Endometrium (tissue), 2 donors: ENCODE measurements around the gene TEX36.
A peak's percentile ranks its signal among the peaks of the same experiment; 100 is the strongest.
"Not testable (repeated sequence)": the region's sequence is repeated elsewhere in the genome, so short reads cannot be mapped to it uniquely, and the experiment has no call there.

Experiments
- FAIRE-seq: peaks from 2 replicates; lab custom pipeline; 2012; peaks lifted over from hg19 to GRCh38; lab: Jason Lieb, UNC
- donor health status: control.
- donor health status: control.

TEX36 gene, protein sequence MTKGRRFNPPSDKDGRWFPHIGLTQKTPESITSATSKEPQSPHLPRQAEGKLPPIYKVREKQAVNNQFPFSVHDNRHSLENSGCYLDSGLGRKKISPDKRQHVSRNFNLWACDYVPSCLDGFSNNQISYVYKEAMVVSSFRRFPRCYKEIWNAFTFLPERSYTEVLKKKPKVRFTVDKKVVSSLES

DNA sequence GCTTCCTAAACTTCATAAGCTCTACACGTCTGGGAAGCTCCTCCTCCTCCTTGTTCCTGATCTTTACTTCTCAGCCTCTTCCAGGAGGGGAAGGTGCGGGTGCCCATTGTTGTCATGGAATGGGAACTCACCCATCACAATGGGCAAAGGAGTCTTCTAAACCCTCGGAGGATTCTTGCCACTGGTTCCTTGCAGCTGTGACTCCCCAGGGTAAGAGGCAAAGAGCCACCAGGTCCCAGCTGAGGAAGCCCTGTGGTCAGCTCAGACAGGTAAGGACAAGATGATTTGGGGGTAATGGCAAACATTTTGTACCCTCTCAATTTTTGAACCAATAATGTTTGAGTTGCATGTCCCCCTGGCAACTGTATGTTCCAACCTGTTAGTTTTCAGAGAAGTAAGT is at the start of gene TEX36:
TSS of gene TEX36 (minus strand) at position 101 of the 400 bp plus-strand sequence. CDS start 174 bp downstream, outside the sequence.
- FAIRE-seq, result no peak

DNA sequence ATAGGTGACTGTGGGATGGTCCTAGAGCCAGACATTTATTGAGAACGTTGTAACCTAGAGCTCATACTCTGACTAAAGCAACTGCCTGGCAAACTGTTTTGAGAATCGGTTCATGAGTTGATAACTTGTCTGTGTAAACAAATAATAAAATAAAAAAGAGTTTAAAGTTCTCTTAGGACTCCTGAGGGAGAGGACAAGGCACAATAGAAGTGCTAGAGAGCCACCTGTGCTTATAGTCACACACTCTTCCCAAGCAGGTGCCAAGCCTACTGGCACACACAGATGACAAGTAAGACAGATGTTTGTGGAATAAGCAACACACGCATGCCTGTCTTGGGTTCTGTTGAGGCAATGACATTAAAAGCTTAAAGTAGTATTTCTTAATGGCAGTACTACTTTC is 44.5 kb upstream of the TEX36 start:
- no peak for FAIRE-seq

DNA sequence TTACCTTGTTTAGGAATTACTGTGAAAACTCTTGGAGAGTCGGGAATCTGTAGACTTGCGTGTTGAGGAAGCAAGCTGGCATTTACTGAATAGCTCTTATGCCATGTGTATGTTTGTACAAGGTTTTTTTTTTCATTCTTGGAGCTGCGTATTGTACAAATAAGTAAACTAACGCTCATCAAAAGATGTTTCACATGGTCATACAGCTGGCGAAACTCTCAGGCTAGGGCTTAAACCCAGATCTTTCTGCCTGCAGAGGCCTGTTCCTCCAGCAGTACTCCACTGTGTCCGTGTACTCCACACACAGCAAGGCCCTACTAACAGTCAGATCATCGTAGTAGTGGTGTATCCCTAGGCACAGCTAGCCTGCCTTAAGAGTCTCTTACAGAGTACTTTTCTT is 44.0 kb upstream of the TEX36 start:
- FAIRE-seq, result no peak

DNA sequence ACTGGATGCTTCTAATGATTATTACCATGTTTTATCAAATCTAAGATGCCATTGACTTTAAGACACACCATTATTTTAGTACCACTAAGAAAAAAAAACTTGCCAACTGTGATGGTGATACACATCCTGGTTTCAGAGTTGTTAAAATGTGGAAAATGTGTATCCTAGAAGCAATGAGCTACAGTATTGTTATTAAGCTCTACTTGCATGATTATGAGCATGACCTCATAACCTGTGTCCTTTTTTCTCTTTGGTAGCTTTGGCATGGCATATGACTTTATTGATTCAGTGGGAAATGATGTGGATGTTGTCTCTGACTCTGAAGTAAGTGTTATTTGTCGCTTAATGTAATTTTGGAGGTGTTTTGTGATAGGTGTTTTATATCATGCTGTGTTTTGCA is 39.8 kb upstream of the TEX36 start:
- FAIRE-seq, result no peak

DNA sequence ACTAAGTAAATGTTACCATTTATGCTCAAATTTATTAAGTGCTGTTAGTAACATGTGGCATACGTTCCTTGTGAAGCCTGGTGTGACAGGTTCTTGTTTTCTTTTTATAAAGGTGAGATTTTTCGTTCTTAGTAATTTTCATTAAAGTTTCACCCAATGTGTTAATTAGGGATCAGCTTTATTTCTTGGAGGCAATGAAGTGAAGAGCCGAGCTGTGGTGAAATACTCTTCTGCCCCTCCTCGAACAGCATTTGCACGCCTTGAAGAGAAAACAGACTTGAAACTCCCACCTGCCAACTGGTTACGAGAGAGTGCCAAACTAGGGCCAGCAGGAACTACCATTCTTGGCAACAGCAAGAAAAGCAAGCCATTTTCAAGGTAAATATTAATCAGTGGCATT is 38.1 kb upstream of the TEX36 start:
- FAIRE-seq, result no peak

DNA sequence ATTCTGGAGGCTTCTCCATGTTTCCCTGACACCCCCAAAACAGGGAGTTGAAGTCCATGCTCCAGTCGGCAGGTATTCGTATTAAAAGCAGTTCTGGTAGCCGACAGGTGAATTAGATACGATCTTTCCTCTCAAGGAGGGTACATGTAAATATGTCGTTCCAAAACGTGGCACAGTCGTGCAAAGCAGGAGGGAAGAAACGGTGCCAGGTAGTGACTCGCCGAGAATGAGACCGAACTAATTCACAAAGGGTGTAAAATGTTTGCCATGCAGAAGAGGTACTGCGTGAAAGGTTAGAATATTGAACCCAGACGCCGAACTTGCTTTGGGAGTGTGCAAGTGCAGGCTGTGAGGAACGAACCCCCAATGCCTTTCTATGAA is 37.0 kb upstream of the TEX36 start:
- no peak for FAIRE-seq

DNA sequence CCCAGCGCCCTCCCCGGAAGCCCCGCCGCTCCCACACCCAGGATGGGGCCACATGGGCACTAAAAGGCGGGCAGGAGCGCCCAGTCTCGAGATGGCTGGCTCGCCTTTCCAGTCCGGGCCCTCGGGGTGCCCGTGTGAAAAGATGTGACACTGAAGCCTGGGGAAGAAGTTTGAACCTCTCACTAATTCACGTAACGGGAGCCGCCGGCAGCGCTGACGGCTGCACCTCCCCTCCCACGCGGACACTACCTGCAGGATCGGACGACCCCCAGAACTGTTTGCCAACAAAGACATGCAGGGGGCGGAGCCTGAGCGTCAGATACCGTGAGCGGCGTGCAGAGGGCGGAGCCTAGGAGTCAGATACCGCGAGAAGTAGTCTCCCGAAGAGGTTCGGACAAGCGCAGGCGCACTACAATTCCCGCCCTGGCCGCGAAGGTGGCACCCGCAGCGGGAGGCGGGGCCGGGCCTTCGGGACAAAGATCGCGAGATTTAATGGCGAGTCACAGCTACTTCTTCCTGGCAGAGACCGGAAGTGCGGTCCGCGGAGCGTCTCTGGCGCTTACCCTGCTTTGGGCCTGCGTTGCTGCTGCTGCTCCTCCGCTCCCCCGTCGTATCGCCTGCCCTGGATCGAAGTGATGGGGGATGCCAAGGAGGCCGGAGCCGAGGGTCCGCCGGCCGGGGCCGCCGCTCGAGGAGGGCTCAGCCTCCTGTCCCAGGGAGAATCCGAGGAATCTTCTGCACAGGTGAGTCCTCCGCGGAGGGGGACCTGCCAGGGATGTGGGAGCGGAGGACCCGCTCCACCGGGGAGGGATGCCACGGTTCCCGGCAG is 36.4 kb upstream of the TEX36 start, which contains the start of gene EDRF1:
TSS of gene EDRF1 (plus strand) at position 537 of the 829 bp plus-strand sequence. CDS start at position 636, 99 bp downstream.
- peak; percentile 99 for FAIRE-seq

DNA sequence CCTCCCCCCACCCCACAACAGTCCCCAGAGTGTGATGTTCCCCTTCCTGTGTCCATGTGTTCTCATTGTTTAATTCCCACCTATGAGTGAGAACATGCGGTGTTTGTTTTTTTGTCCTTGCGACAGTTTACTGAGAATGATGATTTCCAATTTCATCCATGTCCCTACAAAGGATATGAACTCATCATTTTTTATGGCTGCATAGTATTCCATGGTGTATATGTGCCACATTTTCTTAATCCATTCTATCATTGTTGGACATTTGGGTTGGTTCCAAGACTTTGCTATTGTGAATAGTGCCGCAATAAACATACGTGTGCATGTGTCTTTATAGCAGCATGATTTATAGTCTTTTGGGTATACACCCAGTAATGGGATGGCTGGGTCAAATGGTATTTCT is 31.8 kb upstream of the TEX36 start:
- FAIRE-seq, result not testable (repeated sequence)

DNA sequence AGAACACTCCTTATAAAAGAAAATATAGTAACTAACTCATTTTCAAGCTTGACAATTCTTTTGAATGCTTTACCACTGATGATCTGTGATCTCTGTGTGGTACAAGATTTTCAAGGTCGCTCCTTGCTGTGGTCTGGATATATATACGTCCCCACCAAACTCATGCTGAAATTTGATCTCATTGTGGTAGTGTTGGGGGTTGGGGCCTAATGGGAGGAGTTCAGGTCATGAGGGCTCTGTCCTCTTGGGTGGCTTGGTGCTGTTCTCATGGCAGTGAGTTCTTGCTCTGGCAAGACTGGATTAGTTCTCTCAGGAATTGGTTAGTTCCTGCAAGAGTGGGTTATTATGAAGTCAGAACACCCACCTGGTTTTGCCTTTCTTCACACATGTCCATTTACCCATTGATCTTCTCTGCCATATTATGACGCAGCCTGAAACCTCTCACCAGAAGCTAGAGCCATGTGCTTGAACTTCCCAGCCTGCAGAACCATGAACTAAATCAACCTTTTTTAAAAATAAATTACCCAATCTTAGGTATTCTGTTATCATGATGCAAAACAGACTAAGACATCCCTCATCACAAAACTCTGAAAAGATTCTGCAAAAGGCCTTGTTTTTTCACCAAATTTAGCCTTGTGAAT is 28.3 kb upstream of the TEX36 start:
- no peak for FAIRE-seq

DNA sequence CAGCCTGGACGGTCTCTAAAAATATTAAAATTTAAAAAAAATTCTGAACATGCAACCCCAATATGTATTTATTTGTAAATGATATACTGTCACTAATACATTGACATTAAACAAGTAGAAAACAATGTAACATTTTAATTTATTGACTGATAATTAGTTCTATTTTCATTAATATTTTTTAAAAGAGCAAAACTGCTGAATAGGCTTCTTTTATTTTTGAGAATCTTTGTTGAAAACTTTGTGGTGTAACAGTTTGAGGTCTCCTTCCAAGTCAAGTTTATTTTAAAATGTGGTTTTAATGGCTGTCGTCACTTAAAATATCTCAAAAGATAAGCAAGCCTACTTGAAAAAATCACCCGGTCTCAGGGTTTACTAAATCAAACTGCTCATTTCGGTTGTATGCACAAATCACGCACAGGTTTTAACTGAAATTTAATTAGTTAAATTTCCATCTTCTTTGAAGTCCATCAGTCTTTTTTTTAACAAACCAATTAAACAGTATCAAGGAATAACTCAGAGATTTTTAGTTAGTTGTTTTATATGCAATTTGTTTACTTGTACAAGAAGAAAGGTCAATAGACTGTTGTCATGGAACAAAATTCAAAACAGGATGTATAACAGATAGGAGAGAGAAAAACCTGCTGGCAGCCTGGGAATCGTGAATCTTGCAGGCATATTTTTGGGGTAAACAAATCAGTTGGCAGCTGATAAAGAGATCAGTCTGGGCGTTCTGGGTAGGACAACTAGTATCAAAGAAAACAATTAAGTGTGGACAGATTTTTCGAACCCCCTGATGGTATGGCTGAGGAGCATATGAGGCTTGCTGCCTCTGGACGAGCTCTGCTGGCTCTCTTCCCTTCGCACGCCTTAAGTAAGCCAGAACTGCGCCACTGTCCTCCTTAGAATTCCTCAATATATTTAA is 26.9 kb upstream of the TEX36 start:
- peak; percentile 80 for FAIRE-seq

DNA sequence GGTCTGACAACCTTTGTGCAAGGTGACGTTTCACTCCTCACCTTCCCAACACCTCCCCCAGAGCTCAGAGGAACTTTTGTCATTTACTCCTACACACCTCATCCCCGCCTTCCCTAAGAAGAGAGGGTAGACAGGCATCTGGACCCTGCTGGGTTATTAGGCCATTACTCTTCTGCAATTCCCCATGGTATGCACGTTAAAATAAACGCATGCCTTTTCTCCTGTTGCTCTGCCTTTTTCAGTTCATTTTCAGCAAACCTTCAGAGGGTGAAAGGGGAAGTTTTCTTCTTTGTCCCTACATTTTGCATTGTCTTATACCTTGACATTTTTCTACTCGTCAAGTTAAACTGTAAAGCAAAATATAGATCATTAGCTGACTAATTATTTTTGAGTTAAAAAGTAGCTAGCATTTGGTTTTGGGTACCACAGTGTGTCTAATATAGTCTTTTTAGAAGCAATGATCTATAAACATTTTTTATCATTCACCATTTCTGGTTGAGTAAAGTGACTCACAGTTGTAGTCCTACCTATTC is 26.1 kb upstream of the TEX36 start:
- no peak for FAIRE-seq

DNA sequence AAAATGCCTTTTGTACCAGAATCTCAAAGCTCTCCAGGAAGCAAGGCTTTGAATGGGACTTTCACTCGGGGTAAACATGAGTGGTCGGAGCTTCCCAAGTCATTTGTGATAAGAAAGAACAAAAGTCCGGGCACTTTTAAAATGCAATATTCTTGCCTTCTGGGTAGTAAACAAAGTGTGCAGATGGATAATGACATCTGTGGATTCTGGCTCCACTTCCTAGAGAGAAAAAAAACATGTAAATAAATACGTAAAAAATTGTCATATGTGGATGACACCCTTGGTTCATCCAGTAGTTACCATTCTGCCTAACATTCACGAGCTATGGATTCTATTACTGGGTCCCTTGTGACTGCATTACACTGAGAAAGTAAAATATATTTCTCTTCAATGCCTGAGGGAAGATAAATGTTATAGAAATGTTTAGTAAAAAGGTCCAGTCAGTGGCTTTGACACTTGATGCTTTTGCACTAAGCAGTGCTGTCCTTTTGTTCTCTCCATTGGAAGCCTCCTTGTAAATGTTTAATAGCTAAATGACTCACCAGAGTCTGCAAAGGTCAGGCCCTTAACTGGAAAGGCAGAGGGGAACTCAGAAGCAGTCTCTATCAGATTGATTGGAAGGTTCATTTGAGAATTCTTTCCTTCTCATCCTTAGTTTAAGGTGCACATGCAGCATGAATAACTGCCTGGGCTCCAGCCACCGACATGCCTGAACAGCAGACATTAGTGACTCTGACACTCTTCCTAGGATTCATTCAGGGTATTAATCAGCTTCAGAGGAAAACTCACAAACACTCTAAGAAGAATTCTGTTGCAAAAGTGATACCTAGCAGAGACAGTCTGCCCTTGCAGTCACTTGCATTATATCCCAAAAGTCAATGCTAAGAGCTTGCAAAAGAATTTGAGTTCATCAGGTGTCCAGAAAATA is 24.8 kb upstream of the TEX36 start:
- FAIRE-seq, result no peak

DNA sequence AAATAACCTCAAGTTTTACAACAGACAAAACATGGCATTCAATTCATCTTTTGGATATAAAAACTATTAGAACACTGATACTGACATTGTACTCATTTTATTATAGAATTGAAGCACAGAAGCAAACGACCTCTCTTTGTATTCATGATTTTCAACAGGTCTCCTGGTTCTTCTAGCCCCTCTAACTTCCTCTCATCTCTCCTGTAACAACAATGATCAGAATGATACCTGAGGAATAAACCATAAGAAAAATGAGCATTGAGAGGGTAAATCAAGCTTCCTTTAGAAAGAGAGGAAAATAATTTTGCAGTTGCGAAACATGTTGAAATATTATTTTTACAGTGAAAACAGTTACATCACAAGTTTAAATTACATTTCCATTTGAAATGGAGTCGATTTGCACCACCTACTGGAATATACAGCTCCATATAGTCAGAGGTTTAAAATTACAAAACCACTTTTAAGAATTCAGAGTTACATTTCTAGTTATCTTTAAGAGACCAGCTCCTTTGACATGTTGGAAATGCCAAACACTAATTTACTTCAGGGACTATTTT is 17.5 kb upstream of the TEX36 start:
- peak; percentile 54 for FAIRE-seq

DNA sequence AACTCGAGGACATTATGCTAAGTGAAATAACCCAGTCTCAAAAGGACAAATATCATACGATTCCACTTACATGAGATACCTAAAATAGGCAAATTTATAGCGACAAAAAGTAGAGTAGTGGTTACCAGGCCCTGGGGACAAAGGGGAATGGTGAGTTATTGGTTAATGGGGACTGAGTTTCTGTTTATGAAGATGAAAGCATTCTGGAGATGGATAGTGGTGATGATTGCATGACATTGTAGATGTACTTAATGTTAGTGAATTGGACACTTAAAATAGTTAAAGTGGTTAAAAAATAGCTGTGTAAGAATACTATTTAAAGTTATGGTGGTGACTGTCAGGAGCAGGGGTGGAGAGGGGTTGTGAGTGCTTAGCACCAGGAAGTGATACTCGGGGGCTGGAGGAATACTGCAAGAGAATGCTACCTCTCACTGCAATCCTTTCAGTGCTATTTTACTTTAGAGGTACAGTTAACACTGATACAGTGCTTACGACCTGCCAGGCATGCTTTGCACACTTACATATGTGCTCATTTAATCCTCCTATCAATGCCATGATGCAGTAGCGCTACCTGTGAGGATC is 16.7 kb upstream of the TEX36 start:
- FAIRE-seq, result no peak

DNA sequence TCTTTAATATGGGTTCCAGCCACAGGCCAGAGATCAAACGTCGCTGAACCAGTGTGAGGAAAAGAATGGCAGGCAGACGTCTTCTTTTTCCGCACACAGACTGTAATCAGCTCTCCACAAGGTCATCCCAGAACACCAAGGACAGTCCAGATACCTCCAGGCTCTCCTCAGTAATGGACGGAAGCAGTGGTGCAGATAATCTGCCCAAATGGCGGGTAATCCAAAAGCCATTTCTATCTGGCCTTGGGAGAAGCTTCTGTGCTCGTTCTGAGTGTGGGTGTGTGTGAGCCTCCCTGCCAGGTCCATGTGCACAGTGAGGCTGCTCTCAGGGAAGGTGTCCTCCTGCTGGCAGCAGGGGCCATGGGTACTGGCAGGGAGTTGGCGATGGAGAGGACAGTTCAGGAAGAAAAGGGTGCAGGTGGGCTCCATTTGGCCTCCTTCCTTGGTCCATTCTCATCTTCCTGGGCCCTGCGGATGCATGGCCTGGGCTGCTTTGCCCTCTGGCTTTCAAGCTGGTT is 15.6 kb upstream of the TEX36 start:
- FAIRE-seq, result no peak

DNA sequence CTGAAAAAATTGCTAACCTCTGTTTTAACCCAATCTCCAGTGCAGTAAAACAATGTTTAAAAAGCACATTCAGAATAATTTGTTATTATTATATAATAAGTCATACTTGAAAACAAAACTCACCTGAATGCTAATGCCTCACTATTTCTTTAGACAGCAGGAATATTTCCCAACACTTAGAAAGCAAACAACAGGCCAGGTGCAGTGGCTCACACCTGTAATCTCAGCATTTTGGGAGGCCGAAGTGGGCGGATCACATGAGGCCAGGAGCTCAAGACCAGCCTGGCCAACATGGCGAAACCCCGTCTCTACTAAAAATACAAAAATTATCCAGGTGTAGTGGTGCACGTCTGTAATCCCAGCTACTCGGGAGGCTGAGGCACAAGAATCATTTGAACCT is 13.9 kb upstream of the TEX36 start:
- not testable (repeated sequence) for FAIRE-seq

DNA sequence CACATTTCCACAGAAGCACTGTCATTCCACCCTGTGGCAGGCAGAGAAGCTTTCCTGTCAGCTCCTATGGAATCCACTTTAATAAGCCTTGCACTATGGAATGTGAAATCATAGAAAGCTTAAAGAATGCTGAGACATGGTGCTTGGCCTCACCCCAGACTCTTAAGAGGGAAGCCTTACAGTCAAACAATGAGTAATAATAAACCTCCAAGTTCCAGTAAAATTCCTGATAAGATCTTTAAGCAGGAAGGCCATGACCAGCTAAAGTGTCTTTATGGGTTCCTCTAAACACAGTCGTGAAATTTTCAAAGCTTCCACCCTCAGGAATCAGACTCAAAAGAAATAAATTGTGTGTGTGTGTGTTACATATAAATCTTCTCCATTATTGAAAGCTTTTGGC is 11.9 kb upstream of the TEX36 start:
- peak; percentile 71 for FAIRE-seq

DNA sequence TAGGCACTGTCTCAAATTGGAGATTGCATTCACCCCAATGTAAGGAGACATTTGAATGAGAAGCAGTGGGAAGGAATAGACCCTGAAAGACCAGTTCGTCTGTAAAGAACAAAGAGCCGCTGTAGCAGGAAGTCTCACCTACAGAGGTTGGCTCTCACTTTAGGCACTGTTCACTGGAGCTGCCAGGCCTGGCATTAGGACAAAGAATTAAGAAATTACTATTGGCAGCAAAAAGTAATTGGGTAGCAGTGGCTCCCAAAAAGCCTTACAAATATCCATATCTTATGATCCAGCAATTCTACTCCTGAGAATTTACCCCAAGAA is 10.5 kb upstream of the TEX36 start:
- no peak for FAIRE-seq

DNA sequence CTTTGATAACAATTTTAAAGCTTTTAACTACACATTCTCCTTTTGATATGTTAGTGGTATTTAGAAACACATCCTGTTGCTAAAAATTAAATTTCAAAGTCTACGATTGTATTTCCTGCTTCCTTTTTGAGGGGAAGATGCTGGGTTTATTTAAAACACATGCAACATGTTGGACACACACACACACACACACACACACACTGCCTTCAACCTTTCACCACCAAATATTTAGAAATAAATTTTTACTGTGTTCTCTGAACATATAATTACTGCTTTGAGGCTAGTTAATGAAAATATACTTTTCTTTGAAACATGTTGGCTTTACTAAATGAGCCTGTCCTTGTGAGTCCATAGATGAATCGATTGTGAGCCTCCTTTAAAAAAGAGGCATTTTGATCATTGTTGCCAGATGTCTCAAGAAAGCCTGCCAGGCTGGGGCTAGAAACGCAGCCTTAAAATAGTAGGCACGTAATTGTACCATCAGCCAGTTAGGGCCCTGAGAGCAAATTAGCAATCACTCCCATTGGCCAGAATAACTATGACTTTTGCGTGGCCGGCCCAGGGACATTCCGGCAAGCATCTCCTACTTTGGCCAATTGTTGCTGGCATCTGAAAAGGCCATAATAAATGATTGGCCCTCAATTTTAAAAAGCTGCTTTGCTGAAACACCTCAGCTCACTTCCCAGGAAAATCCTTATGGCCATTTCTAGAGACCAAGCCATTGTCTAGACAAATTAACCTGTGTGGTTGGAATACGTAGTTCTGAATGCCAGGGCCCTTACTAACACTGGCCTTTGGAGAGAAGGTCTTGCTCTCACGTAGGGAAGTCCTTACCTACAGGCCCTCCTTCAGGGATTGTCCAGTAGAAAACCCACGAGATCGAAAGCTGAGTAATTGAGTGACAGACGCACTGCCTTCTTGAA is 9.9 kb upstream of the TEX36 start:
- peak; percentile 71 for FAIRE-seq
